IMR-90 (cell line): ENCODE data around the gene TTC28. TPM values are rescaled to one million over a fixed set of nuclear protein-coding genes. Genes with fewer than 3 reads are reported as not detected.

Experiments
- ATAC-seq: fragments of 200-7000 bp; cut with Tn5 transposase; 2 replicates; pipeline ENCODE4 v1.9.1; 2020; ENCODE audit warnings: low read depth, mild to moderate bottlenecking, moderate library complexity
- BruUV-seq: library from RNA; stranded (reverse); fragments of 400-500 nt; replicated peaks from 2 replicates; lab custom pipeline; 2021; lab: Mats Ljungman, UMichigan
- CTCF ChIA-PET: fragments of 300-600 bp; formaldehyde crosslinking; extraction: SDS; loops from one replicate; lab custom pipeline; 2021; ENCODE audit warnings: antibody characterized with exemption; lab: Yijun Ruan, JAX
- POLR2A ChIA-PET: fragments of 300-600 bp; sonication (Branson Sonifier 250); formaldehyde crosslinking; loops from one replicate; lab custom pipeline; 2022; ENCODE audit warnings: antibody characterized with exemption; ENCODE audit not compliant: unreplicated experiment; lab: Charles Lee
- DNase-seq: peaks from one replicate; pipeline ENCODE4 v3.0.0; 2013
- H2AFZ ChIP-seq: replicated peaks from 2 replicates; pipeline ENCODE3; 2013; ENCODE audit warnings: low read length, mild to moderate bottlenecking; ENCODE audit not compliant: poor library complexity
- H2AK5ac ChIP-seq: 2 replicates; pipeline ENCODE4 v1.6.1; 2013; ENCODE audit warnings: low read depth, low read length, inconsistent platforms
- H2AK9ac ChIP-seq: replicated peaks from 2 replicates; pipeline ENCODE3; 2013; ENCODE audit warnings: mild to moderate bottlenecking, low read depth, low read length, moderate library complexity; ENCODE audit not compliant: poor library complexity
- H2BK120ac ChIP-seq: 2 replicates; pipeline ENCODE4 v1.6.1; 2013; ENCODE audit warnings: low read depth, low read length, inconsistent platforms
- H2BK15ac ChIP-seq: 3 replicates; pipeline ENCODE4 v1.6.1; 2013; ENCODE audit warnings: low read depth, low read length, inconsistent platforms
- H2BK20ac ChIP-seq: 2 replicates; pipeline ENCODE4 v1.6.1; 2013; ENCODE audit warnings: low read depth, mild to moderate bottlenecking, inconsistent platforms, low read length, moderate library complexity
- H2BK5ac ChIP-seq: 2 replicates; pipeline ENCODE4 v1.6.1; 2013; ENCODE audit warnings: mild to moderate bottlenecking, low read depth, low read length, inconsistent platforms; ENCODE audit not compliant: poor library complexity, severe bottlenecking
- H3K14ac ChIP-seq: replicated peaks from 2 replicates; pipeline ENCODE4 v1.6.1; 2013; ENCODE audit warnings: low read depth, low read length, inconsistent platforms
- H3K18ac ChIP-seq: 2 replicates; pipeline ENCODE4 v1.6.1; 2013; ENCODE audit warnings: low read depth, low read length, control low read depth
- H3K23ac ChIP-seq: 2 replicates; pipeline ENCODE4 v1.6.1; 2013; ENCODE audit warnings: low read depth, low read length, inconsistent platforms
- H3K27ac ChIP-seq: 2 replicates; pipeline ENCODE4 v1.5.1; 2013; ENCODE audit warnings: mild to moderate bottlenecking, control low read depth, low read length; ENCODE audit not compliant: insufficient read depth
- H3K27me3 ChIP-seq: 2 replicates; pipeline ENCODE4 v1.6.1; 2013; ENCODE audit warnings: low read length; ENCODE audit not compliant: control insufficient read depth, insufficient read depth
- H3K36me3 ChIP-seq: 2 replicates; pipeline ENCODE4 v1.6.1; 2013; ENCODE audit warnings: low read length, mixed read lengths; ENCODE audit not compliant: control insufficient read depth, insufficient read depth
- H3K4ac ChIP-seq: 2 replicates; pipeline ENCODE4 v1.6.1; 2013; ENCODE audit warnings: low read depth, low read length, inconsistent platforms
- H3K4me1 ChIP-seq: 2 replicates; pipeline ENCODE4 v1.6.1; 2013; ENCODE audit warnings: low read length, mixed read lengths; ENCODE audit not compliant: control insufficient read depth, insufficient read depth
- H3K4me2 ChIP-seq: 2 replicates; pipeline ENCODE4 v1.6.1; 2013; ENCODE audit warnings: low read depth, mild to moderate bottlenecking, control low read depth, low read length, moderate library complexity
- H3K4me3 ChIP-seq: 2 replicates; pipeline ENCODE4 v1.5.1; 2013; ENCODE audit warnings: low read depth, mild to moderate bottlenecking, control low read depth, low read length, moderate library complexity; ENCODE audit not compliant: insufficient read depth
- H3K56ac ChIP-seq: 2 replicates; pipeline ENCODE4 v1.6.1; 2013; ENCODE audit warnings: low read length, inconsistent platforms; ENCODE audit not compliant: insufficient read depth; ENCODE audit errors: extremely low read depth
- H3K79me1 ChIP-seq, 2 experiments: 2 replicates each; pipeline ENCODE4 v1.6.1; 2013; ENCODE audit warnings: low read length in 2 of 2, inconsistent platforms in 1 of 2, low read depth in 1 of 2
- H3K9ac ChIP-seq: 2 replicates; pipeline ENCODE4 v1.6.1; 2013; ENCODE audit warnings: low read depth, low read length, control low read depth
- H3K9me1 ChIP-seq: 2 replicates; pipeline ENCODE4 v1.6.1; 2013; ENCODE audit warnings: low read length, inconsistent platforms; ENCODE audit not compliant: insufficient read depth
- H3K9me3 ChIP-seq: 2 replicates; pipeline ENCODE4 v1.6.1; 2013; ENCODE audit warnings: low read length; ENCODE audit not compliant: control insufficient read depth, insufficient read depth
- H4K20me1 ChIP-seq: 2 replicates; pipeline ENCODE4 v1.6.1; 2013; ENCODE audit warnings: low read length, inconsistent platforms; ENCODE audit not compliant: insufficient read depth
- H4K5ac ChIP-seq: 2 replicates; pipeline ENCODE4 v1.6.1; 2013; ENCODE audit warnings: mild to moderate bottlenecking, low read depth, low read length, control low read depth
- H4K8ac ChIP-seq, 2 experiments: 2 replicates each; pipeline ENCODE4 v1.6.1; 2013; ENCODE audit warnings: low read depth in 2 of 2, low read length in 2 of 2, control low read depth in 1 of 2, inconsistent platforms in 1 of 2
- H4K91ac ChIP-seq: 2 replicates; pipeline ENCODE4 v1.6.1; 2013; ENCODE audit warnings: low read depth, low read length, inconsistent platforms; ENCODE audit not compliant: insufficient read depth
- BHLHE40 ChIP-seq: fragments of 150-350 bp; IDR thresholded peaks from 2 replicates; pipeline ENCODE4 v1.6.1; 2016; ENCODE audit warnings: mild to moderate bottlenecking, low read depth, low read length
- CEBPB ChIP-seq: IDR thresholded peaks from 2 replicates; pipeline ENCODE4 v1.6.1; 2012; ENCODE audit warnings: low read depth, low read length, improper control_type of control experiment
- CHD1 ChIP-seq: IDR thresholded peaks from 2 replicates; pipeline ENCODE4 v1.6.1; 2012; ENCODE audit warnings: low read depth, low read length, improper control_type of control experiment
- CTCF ChIP-seq: conservative IDR thresholded peaks from 2 replicates; pipeline ENCODE4 v1.5.1; 2012; ENCODE audit warnings: mild to moderate bottlenecking, low read depth, low read length, improper control_type of control experiment
- FOS ChIP-seq: fragments of 150-350 bp; IDR thresholded peaks from 2 replicates; pipeline ENCODE4 v1.6.1; 2016; ENCODE audit warnings: low read depth, low read length
- MAFK ChIP-seq: IDR thresholded peaks from 2 replicates; pipeline ENCODE4 v1.6.1; 2012; ENCODE audit warnings: low read depth, low read length, improper control_type of control experiment
- MAZ ChIP-seq: IDR thresholded peaks from 2 replicates; pipeline ENCODE4 v1.6.1; 2012; ENCODE audit warnings: low read depth, mild to moderate bottlenecking, low read length, improper control_type of control experiment, moderate library complexity, borderline replicate concordance
- MXI1 ChIP-seq: IDR thresholded peaks from 2 replicates; pipeline ENCODE4 v1.6.1; 2012; ENCODE audit warnings: low read depth, mild to moderate bottlenecking, low read length, moderate library complexity, borderline replicate concordance
- NFE2L2 ChIP-seq: fragments of 150-350 bp; IDR thresholded peaks from 2 replicates; pipeline ENCODE4 v1.6.1; 2016; ENCODE audit warnings: low read depth, mild to moderate bottlenecking, low read length
- RAD21 ChIP-seq: IDR thresholded peaks from 2 replicates; pipeline ENCODE4 v1.6.1; 2012; ENCODE audit warnings: low read length, improper control_type of control experiment
- RCOR1 ChIP-seq: IDR thresholded peaks from 2 replicates; pipeline ENCODE4 v1.6.1; 2012; ENCODE audit warnings: mild to moderate bottlenecking, low read length, improper control_type of control experiment; ENCODE audit not compliant: insufficient replicate concordance
- RFX5 ChIP-seq: IDR thresholded peaks from 2 replicates; pipeline ENCODE4 v1.8.0; 2012; ENCODE audit warnings: low read depth, mild to moderate bottlenecking, low read length, moderate library complexity
- SMC3 ChIP-seq: fragments of 150-350 bp; IDR thresholded peaks from 2 replicates; pipeline ENCODE4 v1.6.1; 2016; ENCODE audit warnings: low read depth, mild to moderate bottlenecking, antibody characterized with exemption, low read length, moderate library complexity
- USF2 ChIP-seq: fragments of 150-350 bp; IDR thresholded peaks from 2 replicates; pipeline ENCODE4 v1.6.1; 2017; ENCODE audit warnings: mild to moderate bottlenecking, antibody characterized with exemption, low read length, low read depth
- WGBS, 2 experiments: methylation state at CpG; one replicate each; pipeline versions ENCODE4 v1.1.5 to v1.1.7; 2013; ENCODE audit warnings: missing lambda C conversion rate in 2 of 2; ENCODE audit not compliant: insufficient read length in 1 of 2; ENCODE audit errors: extremely low coverage in 2 of 2; 5-methylcytosine and 5-hydroxymethylcytosine counted together
- dilution Hi-C: fragments of 300-500 bp; cut with HindIII; formaldehyde crosslinking; loops from one replicate; pipeline ENCODE4 v1.14.3; 2018; ENCODE audit warnings: low sequenced_read_pairs; ENCODE audit not compliant: unreplicated experiment
- in situ Hi-C: fragments of 300-500 bp; cut with MboI; formaldehyde crosslinking; loops from 3 replicates; pipeline ENCODE4 v1.14.3; 2019; ENCODE audit warnings: low sequenced_read_pairs, inconsistent platforms, mixed read lengths
- intact Hi-C: fragments of 100-400 bp; cut with micrococcal nuclease; formaldehyde crosslinking; loops from 2 replicates; pipeline ENCODE4 v1.10.0; 2022
- polyA plus RNA-seq, 3 experiments: library from polyadenylated mRNA; depleted of rRNA; stranded (reverse); fragments of >200 nt; gene quantifications; 2 replicates each; pipeline ENCODE4 v1.2.3, GENCODE V29; 2012; ENCODE audit warnings: low replicate concordance in 1 of 3
- total RNA-seq: library from RNA; depleted of rRNA; stranded (reverse); fragments of >200 nt; gene quantifications from 2 replicates; pipeline ENCODE4 v1.2.3, GENCODE V29; 2012
- TF ChIP-seq, protein P1 (sequence below): fragments of 150-350 bp; IDR thresholded peaks from 2 replicates; pipeline ENCODE4 v1.6.1; 2016; ENCODE audit warnings: low read depth, mild to moderate bottlenecking, low read length, moderate library complexity, borderline replicate concordance

Gene TTC28
- total and polyA plus RNA-seq, 2 of the 4 experiments (the other 2 are of a cell fraction), result 5.6 to 13.3 TPM

GRCh38 chr22:28008056-28008455 is 671.6 kb downstream of the TTC28 start:
- peak overlapping the region; percentile 81; the same call in 1 of the 2 replicates for H4K91ac ChIP-seq
- H3K4ac ChIP-seq, result peak overlapping the region; percentile 50
- H3K56ac ChIP-seq, result no peak overlapping the region
- H3K36me3 ChIP-seq, result peaks cover 12% of the 10 kb centered on the region; the same call in 1 of the 2 replicates
- 0 out of 2 replicates have a peak, but pooled peaks cover 3% of the 10 kb centered on the region for H4K20me1 ChIP-seq
- 0 out of 2 replicates have a peak overlapping the region, but pooled peaks have one; percentile 32 for H3K14ac ChIP-seq
- ATAC-seq, result no peak
- intact Hi-C loops (loop anchor here (2.0 to 10.0 kb wide), 3 partner anchors 203 to 901 kb away; partner anchors contain the start of gene MN1), in situ Hi-C loops (loop anchor here (5.0 to 25.0 kb wide), 3 partner anchors 121 to 1246 kb away; no protein-coding TSS in a partner anchor), dilution Hi-C loops (no loop called here)
- H2BK20ac ChIP-seq, result peak overlapping the region; percentile 69; the same call in 1 of the 2 replicates
- H3K4me3 ChIP-seq, result no peak overlapping the region
- H3K4me1 ChIP-seq, result peaks cover 25% of the 10 kb centered on the region
- 0 out of 2 replicates have a peak overlapping the region, but pooled peaks have one; percentile 36 for H2AK5ac ChIP-seq
- no peak overlapping the region for H3K23ac ChIP-seq
- H2BK5ac ChIP-seq, result no peak overlapping the region
- H3K79me1 ChIP-seq, result peaks cover 0 to 11% of the 10 kb centered on the region in 2 experiments; a peak in 1 of 4 replicates
- H2BK120ac ChIP-seq, result peak overlapping the region; percentile 59
- ChIA-PET CTCF (interaction anchor here (1.5 kb wide), 1 partner anchor 127 kb away, joined by 7 read pairs; no protein-coding TSS in a partner anchor), POLR2A (no interaction called here)
- H2AFZ ChIP-seq, result no peak overlapping the region
- WGBS, 2 experiments, result no CpG with 5 or more reads among the region's 4 CpGs
- no peaks in the 10 kb centered on the region for H3K27me3 ChIP-seq
- no peak overlapping the region for H3K9ac ChIP-seq
- peak overlapping the region in 1 of 2 experiments; percentile 6; a peak in 1 of 4 replicates for H4K8ac ChIP-seq
- no peak for DNase-seq
- peaks cover 18% of the 10 kb centered on the region for H3K9me1 ChIP-seq
- H3K18ac ChIP-seq, result peak overlapping the region; percentile 14; the same call in 1 of the 2 replicates
- no peak overlapping the region for H3K27ac ChIP-seq
- H4K5ac ChIP-seq, result no peak overlapping the region
- no TSS peak for BruUV-seq
- no peak overlapping the region for H2AK9ac ChIP-seq
- no peak overlapping the region for H3K4me2 ChIP-seq
- 0 out of 3 replicates have a peak overlapping the region, but pooled peaks have one; percentile 80 for H2BK15ac ChIP-seq
- H3K9me3 ChIP-seq, result no peaks in the 10 kb centered on the region
- TF ChIP-seq SMC3, result no peak
- no peak for TF ChIP-seq RFX5
- TF ChIP-seq BHLHE40, result no peak
- no peak for TF ChIP-seq CHD1
- TF ChIP-seq, protein P1, sequence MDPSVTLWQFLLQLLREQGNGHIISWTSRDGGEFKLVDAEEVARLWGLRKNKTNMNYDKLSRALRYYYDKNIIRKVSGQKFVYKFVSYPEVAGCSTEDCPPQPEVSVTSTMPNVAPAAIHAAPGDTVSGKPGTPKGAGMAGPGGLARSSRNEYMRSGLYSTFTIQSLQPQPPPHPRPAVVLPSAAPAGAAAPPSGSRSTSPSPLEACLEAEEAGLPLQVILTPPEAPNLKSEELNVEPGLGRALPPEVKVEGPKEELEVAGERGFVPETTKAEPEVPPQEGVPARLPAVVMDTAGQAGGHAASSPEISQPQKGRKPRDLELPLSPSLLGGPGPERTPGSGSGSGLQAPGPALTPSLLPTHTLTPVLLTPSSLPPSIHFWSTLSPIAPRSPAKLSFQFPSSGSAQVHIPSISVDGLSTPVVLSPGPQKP, result no peak
- no peak for TF ChIP-seq MAZ
- TF ChIP-seq USF2, result no peak
- no peak for TF ChIP-seq MAFK
- TF ChIP-seq MXI1, result no peak
- no peak for TF ChIP-seq FOS
- no peak for TF ChIP-seq NFE2L2
- no peak for TF ChIP-seq RAD21
- no peak for TF ChIP-seq CTCF
- no peak for TF ChIP-seq RCOR1
- no peak for TF ChIP-seq CEBPB
